Type B pancreatic cell (in vitro differentiated cells): ENCODE measurements around the gene CENPP. TPM values are rescaled to one million over a fixed set of nuclear protein-coding genes. Genes with fewer than 3 reads are reported as not detected.

ENCODE experiments used
- DNase-seq: peaks from one replicate; pipeline ENCODE4 v3.0.0; 2021; ENCODE audit warnings: mixed read lengths; ENCODE audit not compliant: unreplicated experiment; ENCODE audit errors: extremely low spot score
- H3K27ac Mint-ChIP-seq: 2 replicates; pipeline ENCODE4 v1.8.0; 2021; ENCODE audit warnings: mild to moderate bottlenecking, mixed read lengths
- H3K27me3 Mint-ChIP-seq: 2 replicates; pipeline ENCODE4 v1.8.0; 2021; ENCODE audit warnings: mixed read lengths
- H3K36me3 Mint-ChIP-seq: 2 replicates; pipeline ENCODE4 v1.8.0; 2021; ENCODE audit warnings: mixed read lengths
- H3K4me1 Mint-ChIP-seq: one replicate; pipeline ENCODE4 v1.8.0; 2021; ENCODE audit warnings: mixed read lengths; ENCODE audit not compliant: unreplicated experiment
- H3K4me3 Mint-ChIP-seq: 2 replicates; pipeline ENCODE4 v1.8.0; 2021; ENCODE audit warnings: mild to moderate bottlenecking, mixed read lengths
- H3K9me3 Mint-ChIP-seq: 2 replicates; pipeline ENCODE4 v1.8.0; 2021; ENCODE audit warnings: mixed read lengths
- CTCF ChIP-seq: fragments of 200-600 bp; sonication (generic); conservative IDR thresholded peaks from 2 replicates; pipeline ENCODE4 v1.5.0; 2021; ENCODE audit warnings: antibody characterized with exemption, mild to moderate bottlenecking
- total RNA-seq: library from RNA; stranded (reverse); gene quantifications from 2 replicates; pipeline ENCODE4 v1.2.1, GENCODE V29; 2021; ENCODE audit warnings: low replicate concordance

Gene CENPP
- total RNA-seq, 1 donor from 2014 or later, result 7.6 TPM

DNA sequence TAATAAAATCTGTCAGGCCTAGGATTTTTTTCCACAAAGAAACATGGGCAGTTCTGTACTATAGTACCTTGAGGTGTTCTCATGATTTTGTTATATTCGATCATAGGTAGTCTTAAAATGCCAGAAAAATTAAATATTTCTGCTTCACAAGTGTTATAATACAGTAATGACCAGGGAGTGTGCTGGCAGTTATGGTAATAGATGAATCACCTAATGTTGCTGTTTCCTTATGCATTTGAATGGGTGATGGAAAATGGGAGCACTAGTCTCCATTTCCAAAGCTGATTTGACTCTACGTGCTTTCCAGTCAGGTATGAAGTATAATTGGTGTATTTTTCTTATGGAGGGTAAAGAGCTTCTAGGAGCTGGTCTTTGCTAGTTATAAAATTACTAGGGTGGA is 54.9 kb downstream of the CENPP start:
- no peak for DNase-seq

GRCh38 chr9:92381775-92382174 is 56.0 kb downstream of the CENPP start:
- no peaks in the 10 kb centered on the region for H3K27me3 Mint-ChIP-seq
- H3K36me3 Mint-ChIP-seq, result no peaks in the 10 kb centered on the region
- H3K4me1 Mint-ChIP-seq, result peaks cover 3% of the 10 kb centered on the region

More for the DNA sequence above, 54.9 kb downstream of the CENPP start:
- Mint-ChIP-seq H3K27me3 (no peaks in the 10 kb centered on the region), H3K27ac (no peak overlapping the region), H3K4me1 (peaks cover 3% of the 10 kb centered on the region), H3K9me3 (peaks cover 4% of the 10 kb centered on the region), H3K36me3 (peaks cover 5% of the 10 kb centered on the region), H3K4me3 (no peak overlapping the region)
- TF ChIP-seq CTCF, result no peak

GRCh38 chr9:92384375-92384774 is 58.6 kb downstream of the CENPP start:
- Mint-ChIP-seq H3K36me3 (no peaks in the 10 kb centered on the region), H3K27ac (no peak overlapping the region), H3K27me3 (no peaks in the 10 kb centered on the region), H3K4me3 (no peak overlapping the region), H3K9me3 (no peaks in the 10 kb centered on the region), H3K4me1 (no peaks in the 10 kb centered on the region)
- no peak for TF ChIP-seq CTCF
- DNase-seq, result no peak

More at GRCh38 chr9:92381775-92382174, 56.0 kb downstream of the CENPP start:
- Mint-ChIP-seq H3K27ac (no peak overlapping the region), H3K4me3 (no peak overlapping the region), H3K9me3 (no peaks in the 10 kb centered on the region)
- no peak for DNase-seq
- no peak for TF ChIP-seq CTCF

DNA sequence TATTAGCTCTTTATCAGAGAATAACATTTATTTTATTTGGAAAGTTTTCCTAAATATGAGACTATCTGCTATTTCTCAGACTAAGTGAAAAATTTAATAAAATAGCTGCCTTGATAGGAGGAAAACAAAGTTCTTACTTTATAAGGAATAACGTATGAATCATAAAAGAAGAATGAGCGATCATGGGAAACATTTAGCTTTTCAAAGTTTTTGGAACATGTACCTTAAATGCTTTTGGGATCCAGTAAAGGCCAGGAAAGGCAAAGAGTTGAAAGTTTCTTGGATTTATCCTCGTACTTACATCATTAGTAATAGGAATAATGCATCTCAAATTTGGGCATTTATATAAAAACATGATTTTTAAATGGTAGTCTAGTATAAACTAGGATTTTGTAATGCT is 59.2 kb downstream of the CENPP start:
- Mint-ChIP-seq H3K27me3 (no peaks in the 10 kb centered on the region), H3K4me3 (no peak overlapping the region), H3K36me3 (no peaks in the 10 kb centered on the region), H3K27ac (no peak overlapping the region), H3K9me3 (no peaks in the 10 kb centered on the region), H3K4me1 (no peaks in the 10 kb centered on the region)
- TF ChIP-seq CTCF, result no peak
- DNase-seq, result no peak

- no peaks in the 10 kb centered on the region for H3K4me1 Mint-ChIP-seq
- H3K36me3 Mint-ChIP-seq, result no peaks in the 10 kb centered on the region
- DNase-seq, result no peak
- H3K9me3 Mint-ChIP-seq, result no peaks in the 10 kb centered on the region
- no peak overlapping the region for H3K27ac Mint-ChIP-seq
- no peaks in the 10 kb centered on the region for H3K27me3 Mint-ChIP-seq
- TF ChIP-seq CTCF, result no peak
- H3K4me3 Mint-ChIP-seq, result no peak overlapping the region
Observed at GRCh38 chr9:92385477-92385876, 59.7 kb downstream of the CENPP start.

DNA sequence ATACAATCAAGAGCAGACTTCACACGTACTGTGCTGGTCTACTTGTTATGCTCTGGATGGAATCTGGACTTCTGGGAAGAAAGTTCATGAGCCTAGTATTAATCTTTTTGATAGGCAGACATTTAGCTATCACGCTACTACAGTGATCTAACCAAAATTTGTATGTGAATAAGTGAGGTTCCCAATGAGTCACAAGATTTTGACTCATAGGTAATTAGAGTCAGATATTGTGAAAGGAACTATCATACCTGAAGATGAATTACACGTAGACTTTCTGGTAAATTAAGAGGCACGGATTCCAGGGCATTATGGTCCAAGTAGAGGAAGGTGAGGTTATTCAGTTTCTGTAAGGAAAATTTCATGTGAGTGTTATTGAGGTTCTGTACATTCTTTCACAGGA is 60.2 kb downstream of the CENPP start:
- DNase-seq, result no peak
- no peaks in the 10 kb centered on the region for H3K9me3 Mint-ChIP-seq
- no peak overlapping the region for H3K4me3 Mint-ChIP-seq
- H3K36me3 Mint-ChIP-seq, result no peaks in the 10 kb centered on the region
- no peaks in the 10 kb centered on the region for H3K4me1 Mint-ChIP-seq
- H3K27ac Mint-ChIP-seq, result no peak overlapping the region
- H3K27me3 Mint-ChIP-seq, result no peaks in the 10 kb centered on the region
- TF ChIP-seq CTCF, result no peak
